ENCODE results near the gene IFI27. TPM values are rescaled to one million over a fixed set of nuclear protein-coding genes. Genes with fewer than 3 reads are reported as not detected.

The IFI27 gene
- total RNA-seq, 1 donor from 2014 or later: 478 TPM

DNA sequence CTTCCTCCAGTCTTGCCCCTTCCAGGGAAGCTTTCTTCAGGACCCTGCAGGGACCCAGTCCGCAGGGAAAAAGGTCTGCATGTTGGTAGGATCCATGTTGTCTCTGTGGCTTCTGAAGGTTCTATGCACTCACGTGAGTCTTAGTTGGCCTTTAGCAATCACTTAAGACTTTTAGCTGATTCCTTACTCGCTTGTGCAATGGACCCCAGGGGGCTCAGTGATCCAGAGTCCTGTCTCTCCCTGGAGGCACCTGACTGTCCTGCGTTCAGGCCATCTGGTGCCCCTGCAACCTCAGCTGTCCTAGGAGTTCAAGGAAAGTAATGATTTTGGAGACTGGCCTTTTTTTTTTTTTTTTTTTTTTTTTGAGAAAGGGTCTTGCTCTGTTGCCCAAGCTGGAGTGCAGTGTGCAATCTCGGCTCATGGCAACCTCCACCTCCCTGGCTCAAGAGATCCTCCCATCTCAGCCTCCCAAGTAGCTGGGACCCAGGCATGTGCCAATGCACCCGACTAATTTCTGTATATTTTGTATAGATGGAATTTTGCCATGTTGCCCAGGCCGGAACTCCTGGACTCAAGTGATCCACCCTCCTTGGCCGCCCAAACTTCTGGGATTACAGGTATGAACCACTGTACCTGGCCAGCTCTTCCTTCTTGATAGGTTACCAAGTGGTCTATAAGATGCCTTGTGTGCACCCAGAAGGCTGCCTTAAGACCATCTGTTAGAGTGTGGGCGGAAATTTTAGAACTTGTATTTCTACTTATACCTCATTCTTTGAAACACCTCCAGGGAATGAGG is 14.2 kb downstream of the IFI27 start:
- DNase-seq (ENCODE audit: low spot score): peak; percentile 9

DNA sequence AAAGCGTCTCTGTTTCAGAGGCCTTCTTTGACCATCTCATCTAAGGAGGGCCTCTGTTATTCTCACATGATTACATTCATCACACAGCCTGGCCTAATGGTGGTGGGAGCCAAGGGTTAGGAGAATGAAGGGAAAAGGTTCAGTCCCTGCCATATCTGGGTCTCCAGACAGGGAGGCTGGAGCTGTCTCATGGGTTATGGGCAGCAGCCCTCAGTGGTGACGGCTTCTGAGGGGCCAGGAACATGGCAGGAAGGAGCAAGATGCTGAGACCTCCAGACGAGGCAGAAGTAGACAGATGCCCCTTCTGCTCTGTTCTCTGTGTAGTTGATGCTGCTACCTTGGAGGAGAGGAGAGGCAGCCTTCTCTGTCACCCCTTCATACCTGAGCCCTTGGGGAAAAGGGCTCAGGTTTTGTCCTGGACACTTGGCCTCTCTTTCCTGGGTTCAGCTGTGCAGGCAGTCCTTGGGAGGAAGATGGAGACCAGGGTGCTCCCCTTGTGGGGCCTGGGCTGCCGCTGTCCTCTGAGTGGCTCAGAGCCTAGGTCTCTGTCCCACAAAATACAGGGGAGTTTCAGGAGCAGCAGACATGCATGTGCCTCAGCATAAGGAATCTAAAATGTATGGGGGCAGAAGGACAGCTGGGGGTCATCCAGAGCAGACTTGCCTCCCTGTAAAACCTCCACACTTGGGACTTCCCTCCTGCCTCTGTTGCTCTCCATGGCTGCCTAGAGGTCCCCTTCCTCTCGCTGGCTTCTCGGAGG is 15.3 kb downstream of the IFI27 start:
- no peak for DNase-seq (ENCODE audit: low spot score)

DNA sequence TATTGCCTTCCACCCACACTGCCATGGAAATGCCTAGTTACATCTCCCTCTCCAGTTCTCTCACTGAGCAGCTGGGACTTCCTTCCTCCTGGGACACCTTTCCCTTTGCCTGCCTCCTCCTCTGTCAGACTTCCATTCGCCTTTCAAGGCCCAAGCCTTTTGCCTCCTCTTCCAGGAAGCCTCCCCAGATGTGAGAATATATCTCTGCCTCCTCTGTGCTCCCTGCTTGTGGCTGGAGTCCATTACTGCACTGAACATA is 15.8 kb downstream of the IFI27 start:
- no peak for DNase-seq (ENCODE audit: low spot score)

DNA sequence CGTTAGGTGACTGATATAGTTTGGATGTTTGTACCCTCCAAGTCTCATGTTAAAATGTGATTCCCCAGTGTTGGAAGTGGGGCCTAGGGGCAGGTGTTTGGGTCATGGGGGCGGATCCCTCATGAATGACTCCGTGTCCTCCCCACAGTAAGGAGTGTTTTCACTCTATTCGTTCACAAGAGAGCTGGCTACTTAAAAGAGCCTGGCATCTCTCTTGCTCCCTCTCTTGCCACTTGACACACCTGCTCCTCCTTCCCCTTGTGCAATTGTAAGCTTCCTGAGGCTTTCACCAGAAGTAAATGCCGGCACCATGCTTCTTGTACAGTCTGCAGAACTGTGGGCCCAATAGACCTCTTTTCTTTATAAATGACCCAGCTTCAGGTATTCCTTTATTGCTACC is 16.3 kb downstream of the IFI27 start:
- no peak for DNase-seq (ENCODE audit: low spot score)

DNA sequence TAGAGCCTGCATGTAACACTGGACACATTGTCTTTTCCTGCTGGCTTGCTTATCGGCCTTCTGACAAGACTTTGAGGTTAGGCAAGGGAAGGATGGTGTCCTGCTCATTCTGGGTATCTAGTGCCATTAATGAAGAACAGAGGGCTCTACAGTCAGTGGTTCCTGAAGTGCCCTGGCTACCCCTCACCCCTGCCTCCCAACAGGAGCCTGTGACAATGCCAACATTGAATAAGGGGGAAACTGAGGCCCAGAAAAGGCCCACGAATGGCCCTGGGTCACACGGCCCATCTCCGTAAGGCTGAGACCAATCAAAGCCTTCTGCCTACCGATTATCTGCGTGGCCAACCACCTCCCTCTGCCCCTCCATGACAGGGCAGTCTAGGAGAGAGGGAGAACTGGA is 16.8 kb downstream of the IFI27 start:
- no peak for DNase-seq (ENCODE audit: low spot score)

DNA sequence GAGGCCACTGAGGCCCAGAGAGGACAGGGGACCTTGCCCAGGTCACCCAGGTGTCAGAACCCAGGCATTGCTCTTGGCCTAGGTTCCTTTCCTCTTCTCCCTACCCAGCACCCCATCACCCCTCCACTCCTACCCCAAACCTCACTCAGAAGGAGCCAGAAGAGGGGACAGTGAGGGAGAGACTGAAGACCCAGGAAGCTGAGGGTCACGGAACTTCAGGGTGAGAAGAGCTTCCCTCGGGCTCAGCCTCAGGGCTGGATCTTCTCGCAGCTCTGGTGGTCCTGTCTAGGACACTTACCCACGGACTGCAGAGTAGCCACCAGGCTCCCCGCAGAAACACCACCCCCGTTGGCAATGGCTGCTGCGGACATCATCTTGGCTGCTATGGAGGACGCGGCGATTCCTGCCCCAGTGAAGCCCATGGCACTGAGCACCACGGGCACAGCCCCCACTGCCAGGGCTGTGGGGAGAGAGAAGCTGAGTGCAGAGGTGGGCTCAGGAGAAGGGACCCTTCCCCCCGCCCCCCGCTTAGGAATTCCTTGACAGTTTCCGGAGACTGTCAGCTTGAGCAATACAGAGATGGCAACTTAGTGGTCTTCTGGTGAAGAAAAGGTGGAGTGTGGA is 17.8 kb downstream of the IFI27 start:
- no peak for DNase-seq (ENCODE audit: low spot score)

DNA sequence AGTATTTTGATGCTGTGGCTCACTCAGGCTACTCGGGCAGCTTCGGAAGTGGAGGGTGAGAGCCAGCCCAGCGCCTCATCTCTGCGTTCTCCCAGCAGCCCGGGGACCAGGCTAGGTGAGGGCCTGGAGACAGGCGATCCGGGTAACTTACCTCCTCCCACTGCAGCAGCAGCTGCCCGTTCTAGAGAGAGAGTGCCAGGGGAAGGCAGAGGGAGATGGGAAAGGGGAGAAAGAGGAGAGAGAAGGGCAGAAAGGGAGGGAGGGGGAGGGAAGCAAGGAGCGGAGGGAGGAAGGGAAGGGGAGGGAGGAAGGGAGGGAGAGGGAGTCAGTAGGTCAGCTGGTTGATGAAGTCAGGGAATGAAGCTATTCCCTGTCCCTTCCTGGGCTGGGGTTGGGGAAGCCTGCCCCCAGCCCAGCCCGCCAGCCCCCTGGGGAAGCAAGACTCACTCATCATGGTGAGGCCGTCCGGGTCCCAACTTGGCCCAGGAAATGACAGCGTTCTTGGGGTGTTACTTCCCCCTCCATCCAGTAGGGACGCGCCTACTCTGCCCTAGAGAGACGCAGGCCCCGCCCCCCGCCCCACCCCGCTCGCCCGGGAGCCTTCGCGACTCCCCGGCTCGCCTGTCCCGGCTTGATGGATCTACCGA is 18.7 kb downstream of the IFI27 start, which contains the start of gene IFI27L2:
IFI27L2 (minus strand) TSS at position 494 of the 647 bp plus-strand sequence; CDS start at position 454, 40 bp downstream.
- DNase-seq (ENCODE audit: low spot score): peak; percentile 55

DNA sequence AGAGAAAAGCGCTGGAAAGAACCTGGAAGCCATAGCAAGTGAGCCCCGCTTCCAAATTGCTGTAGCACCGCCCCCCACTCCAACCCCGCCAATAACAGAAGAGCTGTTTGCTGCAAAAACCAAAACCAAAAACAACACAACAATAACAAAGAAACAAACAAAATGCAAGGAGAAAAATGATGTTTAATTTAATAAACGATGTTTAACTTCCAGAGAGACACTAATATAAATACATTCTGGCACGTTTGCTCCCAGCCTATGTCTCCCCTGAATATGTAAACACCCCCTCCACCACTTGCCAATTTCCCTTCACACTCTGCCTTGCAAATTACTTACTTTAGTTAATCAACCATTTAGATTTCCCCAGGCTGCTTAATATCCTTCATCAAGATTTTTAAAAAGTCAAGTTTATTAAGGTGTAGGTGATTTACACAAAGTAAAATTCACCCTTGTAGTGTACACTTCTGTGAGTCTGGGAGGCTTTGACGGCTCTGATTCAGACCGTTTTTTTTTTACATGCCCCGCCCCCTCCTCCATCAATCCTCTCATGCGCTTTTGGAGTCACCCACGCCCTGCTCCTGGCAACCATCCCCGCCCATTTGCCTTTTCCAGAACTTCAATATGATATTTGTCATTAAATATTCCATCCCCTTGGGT is 19.4 kb downstream of the IFI27 start:
- no peak for DNase-seq (ENCODE audit: low spot score)

DNA sequence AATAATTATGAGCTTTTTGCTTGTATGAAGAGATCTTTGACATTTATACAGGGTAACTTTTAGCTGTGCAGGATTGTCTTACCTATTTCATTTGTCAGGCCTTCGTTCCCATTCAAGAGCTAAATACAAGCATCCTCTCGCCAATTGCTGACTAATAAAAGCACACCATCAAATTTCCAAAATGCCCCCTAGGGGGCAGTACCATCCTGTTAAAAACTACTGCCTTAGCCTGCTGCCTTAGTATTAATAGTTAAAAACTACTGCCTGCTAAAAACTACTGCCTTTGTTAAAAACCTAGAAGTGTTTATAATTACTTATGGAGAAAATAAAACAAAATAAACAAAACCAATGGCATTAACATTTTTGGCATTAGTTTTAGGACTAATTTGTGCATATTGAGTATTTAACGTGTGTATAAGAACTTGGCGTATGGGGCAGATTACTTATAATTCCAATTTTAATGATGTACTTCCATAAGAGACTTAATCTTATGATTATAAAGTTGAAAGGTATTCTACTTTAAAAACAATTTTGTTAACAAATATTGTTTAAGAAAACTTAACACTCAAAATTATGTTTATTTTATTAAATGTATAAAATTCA is 21.9 kb downstream of the IFI27 start:
- DNase-seq (ENCODE audit: low spot score): peak; percentile 69

DNA sequence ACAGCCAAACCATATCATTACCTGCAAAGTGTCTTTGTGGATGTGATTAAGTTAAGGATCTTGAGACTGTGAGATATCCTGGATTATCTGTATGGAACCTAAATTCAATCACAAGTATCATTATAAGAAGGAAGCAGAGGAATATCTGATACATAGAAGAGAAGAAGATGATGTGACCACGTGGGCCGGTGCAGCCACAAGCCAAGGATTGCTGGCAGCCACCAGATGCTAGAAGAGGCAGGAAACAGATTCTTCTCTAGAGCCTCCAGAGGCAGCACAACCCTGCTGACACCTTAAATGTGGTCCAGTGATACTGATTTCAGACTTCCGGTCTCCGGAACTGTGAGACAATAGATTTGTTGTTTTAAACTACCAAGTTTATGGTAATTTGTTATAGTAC is 24.9 kb downstream of the IFI27 start:
- DNase-seq (ENCODE audit: low spot score): no peak

DNA sequence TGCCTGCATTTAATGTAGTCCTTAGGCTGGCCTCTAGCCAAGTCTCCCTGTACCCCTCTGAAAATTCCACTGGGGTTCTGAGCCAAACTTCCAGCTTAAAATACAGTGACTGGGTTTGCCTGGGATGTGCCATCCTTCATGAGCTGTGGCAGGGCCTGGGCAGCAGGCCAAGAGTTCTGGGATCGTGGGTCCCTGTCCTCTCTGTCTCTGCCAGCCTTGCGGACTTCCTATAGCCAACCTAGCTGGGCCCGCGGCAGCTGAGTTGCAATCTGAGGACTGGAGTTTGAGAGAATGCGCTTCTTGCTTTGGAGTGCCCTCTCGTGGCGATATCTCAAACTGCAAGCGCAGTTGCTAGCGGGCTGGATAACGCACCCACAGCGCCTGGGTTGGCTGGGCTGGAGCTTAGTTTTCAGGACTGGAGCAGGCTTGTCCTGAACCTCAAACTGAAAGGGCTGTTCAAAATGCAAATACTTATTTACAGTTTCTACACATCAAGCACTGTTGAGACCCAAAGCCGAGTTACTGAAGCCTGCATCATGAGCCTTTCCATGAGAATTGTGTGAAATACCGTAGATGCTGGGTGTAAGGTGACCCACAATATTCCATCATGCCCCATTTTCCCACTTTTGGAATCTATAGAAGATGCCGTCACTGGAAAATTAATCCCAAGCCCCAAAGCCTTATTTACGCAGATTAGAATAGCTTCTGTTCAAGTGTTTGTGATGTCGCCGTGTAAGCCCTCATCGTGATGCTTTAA is 26.2 kb downstream of the IFI27 start:
- DNase-seq (ENCODE audit: low spot score): peak; percentile 92

DNA sequence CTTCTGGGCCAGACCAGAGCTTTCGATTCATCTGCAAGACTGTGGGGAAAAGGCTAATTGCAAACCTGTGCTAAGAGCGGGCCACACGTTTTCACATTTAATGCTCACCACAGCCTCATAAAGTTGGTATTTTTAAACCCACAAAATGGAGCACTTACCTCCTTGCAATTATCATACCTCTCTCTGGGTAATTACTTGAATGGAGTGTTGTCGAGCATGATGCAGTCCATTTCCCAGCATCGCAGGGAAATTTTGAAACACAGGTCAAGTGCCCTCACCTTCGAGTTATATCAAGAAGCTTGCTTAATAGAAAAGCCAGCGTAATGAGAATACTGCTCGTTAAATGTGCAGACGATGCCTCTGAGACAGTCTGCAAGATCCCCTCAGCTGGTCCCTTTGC is 27.7 kb downstream of the IFI27 start:
- no peak for DNase-seq (ENCODE audit: low spot score)

DNA sequence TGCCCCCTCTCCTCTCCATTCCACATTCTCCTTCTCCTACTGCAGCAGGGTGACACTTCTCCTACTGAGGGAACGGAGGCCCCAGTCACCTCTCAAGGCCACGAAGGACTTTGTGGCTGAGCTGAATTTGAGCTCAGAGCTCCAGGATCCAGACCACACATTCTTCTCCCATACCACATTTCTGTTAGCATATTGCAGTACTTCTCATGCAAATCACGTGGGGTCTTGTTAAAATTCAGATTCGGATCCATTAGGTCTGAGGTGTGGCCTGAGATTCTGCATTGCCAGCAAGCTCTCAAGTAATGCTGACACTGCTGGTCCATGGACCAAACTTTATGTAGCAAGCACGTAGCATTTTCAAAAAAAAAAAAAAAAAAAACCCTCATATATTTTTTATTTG is 28.5 kb downstream of the IFI27 start:
- DNase-seq (ENCODE audit: low spot score): no peak

DNA sequence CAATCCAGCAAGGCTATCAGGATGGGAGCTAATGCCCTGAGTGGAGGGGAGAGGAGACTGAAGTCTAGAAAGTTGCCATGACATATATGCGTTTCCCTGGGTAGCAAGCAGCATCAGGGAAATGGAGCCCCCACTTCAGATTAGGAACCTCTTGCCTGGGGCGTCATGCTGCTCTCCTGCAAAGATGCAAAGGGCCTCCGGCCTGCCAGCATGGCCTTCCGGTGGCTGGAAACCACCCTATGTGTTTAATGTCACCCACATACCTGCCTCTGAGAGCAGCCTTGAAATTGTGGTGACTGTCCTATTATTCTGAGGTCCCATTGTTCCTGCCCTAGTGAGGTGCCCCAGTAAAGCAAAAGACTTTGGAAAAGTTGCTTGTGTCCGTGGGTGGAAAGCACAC is 28.9 kb downstream of the IFI27 start:
- no peak for DNase-seq (ENCODE audit: low spot score)

DNA sequence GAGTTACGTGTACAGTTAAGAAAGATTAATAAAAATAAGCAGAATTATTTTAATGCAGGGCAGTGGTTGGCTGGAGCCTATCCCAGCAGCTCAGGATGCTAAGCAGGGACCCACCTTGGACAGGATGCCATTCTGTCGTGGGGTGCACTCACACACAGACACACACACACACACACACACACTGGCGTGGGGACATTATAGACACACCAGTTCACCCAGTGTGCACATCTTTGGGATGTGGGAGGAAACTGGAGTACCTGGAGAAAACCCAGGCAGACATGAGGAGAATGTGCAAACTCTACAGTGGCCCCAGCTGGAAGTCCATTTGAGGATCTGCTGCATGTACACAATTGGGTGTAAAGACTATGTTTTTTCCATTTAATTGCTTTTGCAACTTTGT is 31.7 kb downstream of the IFI27 start:
- no peak for DNase-seq (ENCODE audit: low spot score)

DNA sequence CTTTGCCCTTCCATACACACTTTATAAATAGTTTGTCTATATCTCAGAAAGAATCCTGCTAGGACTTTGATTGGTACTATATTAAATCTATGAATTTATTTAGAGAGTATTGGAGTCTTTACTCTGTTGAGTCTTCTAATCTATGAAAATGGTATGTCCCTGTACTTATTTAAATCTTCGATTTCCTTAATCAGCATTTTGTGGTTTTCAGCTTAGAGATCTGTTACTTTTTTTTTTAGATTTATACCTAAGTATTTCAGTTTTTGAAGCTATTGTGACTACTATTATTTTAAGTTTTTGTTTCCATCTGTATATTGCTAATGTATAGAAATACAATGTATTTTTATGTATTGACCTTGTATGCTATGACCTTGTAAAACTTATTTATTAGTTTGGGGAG is 32.3 kb downstream of the IFI27 start:
- DNase-seq (ENCODE audit: low spot score): no peak

DNA sequence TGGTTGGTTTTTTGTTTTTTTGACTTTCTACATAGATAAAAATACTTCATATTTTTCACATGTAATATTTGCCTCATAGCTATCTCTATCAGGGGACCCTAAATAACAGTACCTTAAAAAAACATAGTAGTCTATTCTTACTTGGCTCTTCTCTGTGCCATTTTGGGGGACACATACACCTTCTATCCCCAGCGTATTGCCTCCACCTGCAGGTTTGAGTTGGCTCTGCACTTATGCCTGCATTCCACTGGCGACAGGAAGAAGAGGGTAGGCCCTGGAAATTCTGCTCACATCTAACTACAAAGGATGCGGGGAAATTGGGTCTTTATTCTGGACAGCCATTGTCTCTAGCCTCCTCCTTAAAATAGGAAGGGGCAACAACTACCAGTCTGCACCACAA is 32.7 kb downstream of the IFI27 start:
- DNase-seq (ENCODE audit: low spot score): no peak

DNA sequence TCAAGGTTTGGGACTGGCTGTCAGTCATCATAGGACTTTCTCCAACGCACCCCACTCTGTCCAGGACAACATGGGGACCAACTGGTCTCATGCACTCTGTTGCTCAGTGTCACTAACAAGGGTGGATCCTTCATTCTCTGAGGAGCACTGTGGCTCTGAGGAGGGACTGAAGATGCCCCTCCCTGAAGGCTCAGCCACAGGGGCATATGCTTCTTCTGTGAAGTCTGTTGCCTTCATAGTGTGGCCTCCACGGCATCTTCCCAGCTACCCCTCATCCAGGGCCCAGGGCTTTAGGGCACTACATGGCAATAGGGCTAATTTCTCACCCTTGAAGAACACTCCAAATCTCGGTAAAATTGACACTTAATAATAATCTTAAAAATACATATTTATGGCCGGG is 33.2 kb downstream of the IFI27 start:
- no peak for DNase-seq (ENCODE audit: low spot score)

DNA sequence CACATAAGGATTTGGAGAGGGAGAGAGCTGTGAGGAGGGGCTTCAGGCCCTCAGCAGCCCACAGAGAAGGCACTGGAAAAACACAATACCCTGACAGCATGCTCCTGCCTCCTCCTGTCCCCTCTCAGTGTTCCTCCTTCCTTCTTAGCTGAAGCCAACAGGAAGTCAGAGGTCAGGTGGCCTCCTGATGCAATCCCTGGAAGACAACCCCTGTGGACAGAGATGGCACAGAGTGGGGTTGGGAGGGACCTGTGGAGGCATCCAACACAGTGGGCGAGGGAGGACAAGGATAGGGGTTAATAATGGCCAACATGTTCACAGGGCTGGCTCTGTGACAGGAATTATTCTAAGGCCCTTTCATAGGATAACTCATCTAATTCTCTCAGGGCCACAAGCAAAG is 34.2 kb downstream of the IFI27 start:
- DNase-seq (ENCODE audit: low spot score): no peak

DNA sequence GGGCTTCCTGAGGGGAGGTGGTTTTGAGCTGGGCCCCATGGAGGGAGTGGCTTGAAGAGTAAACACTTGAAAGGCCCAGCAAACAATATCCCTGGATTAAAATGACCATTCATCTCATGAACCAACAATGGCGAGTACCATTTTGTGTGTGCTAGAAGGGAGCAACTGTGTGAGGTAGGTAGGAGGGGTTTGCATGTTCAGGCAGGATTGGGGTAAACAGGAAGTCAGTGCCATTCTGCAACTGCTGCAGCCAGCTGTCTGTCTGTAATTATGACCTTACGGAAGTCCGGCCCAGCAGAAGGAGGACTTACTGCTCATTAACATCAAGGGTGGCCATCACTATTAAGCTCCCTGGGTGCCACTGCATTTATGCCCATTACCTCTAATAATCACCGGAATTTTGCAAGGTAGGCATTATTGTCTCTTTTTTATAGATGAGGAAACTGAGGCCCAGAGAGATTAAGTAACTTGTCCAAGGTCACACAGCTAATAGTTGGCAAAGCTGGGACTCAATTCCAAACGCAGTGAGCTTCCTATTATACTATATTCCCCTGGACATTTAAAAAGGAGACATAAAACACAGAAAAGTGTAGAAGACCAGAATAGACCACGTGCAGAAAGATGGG is 35.5 kb downstream of the IFI27 start:
- no peak for DNase-seq (ENCODE audit: low spot score)

Measured in mucosa of gallbladder (tissue), 1 donor.